Astrocyte (in vitro differentiated cells and primary cell): ENCODE measurements around the gene DCTPP1. TPM values are rescaled to one million over a fixed set of nuclear protein-coding genes. Genes with fewer than 3 reads are reported as not detected.
"Not testable (repeated sequence)": the region's sequence is repeated elsewhere in the genome, so short reads cannot be mapped to it uniquely, and the experiment has no call there.

Experiments used
- DNase-seq: peaks from one replicate; pipeline ENCODE4 v3.0.0-alpha.2; 2010; ENCODE audit warnings: low read depth
- FAIRE-seq: peaks from 2 replicates; lab custom pipeline; 2011; peaks lifted over from hg19 to GRCh38; lab: Jason Lieb, UNC
- H2AFZ ChIP-seq: 2 replicates; pipeline ENCODE4 v1.6.0; 2012; ENCODE audit warnings: low read depth, low read length, inconsistent platforms
- H3K27ac ChIP-seq: 2 replicates; pipeline ENCODE4 v1.5.1; 2011; ENCODE audit warnings: low read depth, low read length, inconsistent platforms
- H3K27me3 ChIP-seq: 2 replicates; pipeline ENCODE4 v1.6.0; 2011; ENCODE audit warnings: low read length, inconsistent platforms; ENCODE audit not compliant: insufficient read depth
- H3K36me3 ChIP-seq: 2 replicates; pipeline ENCODE4 v1.5.1; 2011; ENCODE audit warnings: low read length, inconsistent platforms; ENCODE audit not compliant: insufficient read depth
- H3K4me1 ChIP-seq: 2 replicates; pipeline ENCODE4 v1.5.1; 2011; ENCODE audit warnings: low read length, inconsistent platforms; ENCODE audit not compliant: insufficient read depth
- H3K4me2 ChIP-seq: 2 replicates; pipeline ENCODE4 v1.6.0; 2012; ENCODE audit warnings: low read length, inconsistent platforms
- H3K4me3 ChIP-seq: 2 replicates; pipeline ENCODE4 v1.5.1; 2011; ENCODE audit warnings: low read depth, mild to moderate bottlenecking, low read length, inconsistent platforms; ENCODE audit not compliant: insufficient read depth
- H3K79me2 ChIP-seq: 2 replicates; pipeline ENCODE4 v1.6.0; 2012; ENCODE audit warnings: mild to moderate bottlenecking, low read length, inconsistent platforms; ENCODE audit not compliant: insufficient read depth
- H3K9ac ChIP-seq: 2 replicates; pipeline ENCODE4 v1.6.0; 2012; ENCODE audit warnings: mild to moderate bottlenecking, low read length, inconsistent platforms
- H3K9me3 ChIP-seq: 2 replicates; pipeline ENCODE4 v1.5.1; 2012; ENCODE audit warnings: low read depth, mild to moderate bottlenecking, low read length, inconsistent platforms; ENCODE audit not compliant: insufficient read depth
- H4K20me1 ChIP-seq: 2 replicates; pipeline ENCODE4 v1.6.0; 2012; ENCODE audit warnings: low read length, inconsistent platforms; ENCODE audit not compliant: insufficient read depth
- H3K27ac Mint-ChIP-seq: one replicate; pipeline ENCODE4 v1.8.0; 2021; ENCODE audit warnings: mild to moderate bottlenecking, mixed read lengths; ENCODE audit not compliant: unreplicated experiment
- H3K27me3 Mint-ChIP-seq: one replicate; pipeline ENCODE4 v1.8.0; 2021; ENCODE audit warnings: low read depth, mixed read lengths; ENCODE audit not compliant: unreplicated experiment
- H3K36me3 Mint-ChIP-seq: one replicate; pipeline ENCODE4 v1.8.0; 2021; ENCODE audit warnings: low read depth, mixed read lengths; ENCODE audit not compliant: unreplicated experiment
- H3K4me1 Mint-ChIP-seq: one replicate; pipeline ENCODE4 v1.8.0; 2021; ENCODE audit warnings: low read depth, mixed read lengths; ENCODE audit not compliant: unreplicated experiment
- H3K4me3 Mint-ChIP-seq: one replicate; pipeline ENCODE4 v1.8.0; 2021; ENCODE audit warnings: mild to moderate bottlenecking, moderate library complexity, mixed read lengths; ENCODE audit not compliant: unreplicated experiment
- H3K9me3 Mint-ChIP-seq: one replicate; pipeline ENCODE4 v1.8.0; 2021; ENCODE audit warnings: mild to moderate bottlenecking, mixed read lengths; ENCODE audit not compliant: unreplicated experiment
- CTCF ChIP-seq: IDR thresholded peaks from 2 replicates; pipeline ENCODE4 v1.5.1; 2011; ENCODE audit warnings: low read depth, mild to moderate bottlenecking, inconsistent platforms, low read length, moderate library complexity; ENCODE audit not compliant: insufficient read depth
- EZH2 ChIP-seq: IDR thresholded peaks from 2 replicates; pipeline ENCODE4 v1.6.1; 2012; ENCODE audit warnings: mild to moderate bottlenecking, low read length, inconsistent platforms; ENCODE audit not compliant: insufficient read depth
- total RNA-seq: library from RNA; stranded (reverse); gene quantifications from 2 replicates; pipeline ENCODE4 v1.2.1, GENCODE V29; 2021

DCTPP1 gene
- total RNA-seq, 1 donor from 2014 or later, result 36.5 TPM

GRCh38 chr16:30470170-30470512, 40.3 kb upstream of the DCTPP1 start:
- H3K36me3 Mint-ChIP-seq, result no peaks in the 10 kb centered on the region
- DNase-seq (no peak), FAIRE-seq (no peak)
- H3K4me2 ChIP-seq, result no peak overlapping the region
- no peaks in the 10 kb centered on the region for H3K9me3 Mint-ChIP-seq
- H4K20me1 ChIP-seq, result no peaks in the 10 kb centered on the region
- no peaks in the 10 kb centered on the region for H3K36me3 ChIP-seq
- peaks cover 10% of the 10 kb centered on the region for H3K27me3 Mint-ChIP-seq
- no peak for TF ChIP-seq CTCF
- TF ChIP-seq EZH2, result no peak
- H3K4me1 ChIP-seq, result no peaks in the 10 kb centered on the region
- no peak overlapping the region for H3K27ac ChIP-seq
- peaks cover 21% of the 10 kb centered on the region for H3K27me3 ChIP-seq
- H3K79me2 ChIP-seq, result no peaks in the 10 kb centered on the region
- no peak overlapping the region for H3K9ac ChIP-seq
- H3K4me3 Mint-ChIP-seq, result no peak overlapping the region
- peaks cover 2% of the 10 kb centered on the region for H3K4me1 Mint-ChIP-seq
- no peak overlapping the region for H2AFZ ChIP-seq
- no peak overlapping the region for H3K4me3 ChIP-seq
- no peak overlapping the region for H3K27ac Mint-ChIP-seq
- no peaks in the 10 kb centered on the region for H3K9me3 ChIP-seq

GRCh38 chr16:30464078-30464477, 34.2 kb upstream of the DCTPP1 start:
- Histone ChIP-seq H3K27ac (no peak overlapping the region), H3K4me3 (no peak overlapping the region), H2AFZ (no peak overlapping the region), H4K20me1 (no peaks in the 10 kb centered on the region), H3K79me2 (no peaks in the 10 kb centered on the region), H3K9me3 (no peaks in the 10 kb centered on the region), H3K4me1 (no peaks in the 10 kb centered on the region), H3K4me2 (no peak overlapping the region), H3K9ac (no peak overlapping the region), H3K36me3 (no peaks in the 10 kb centered on the region), H3K27me3 (no peaks in the 10 kb centered on the region)
- TF ChIP-seq EZH2, result no peak
- no peak for TF ChIP-seq CTCF
- no peak overlapping the region for H3K27ac Mint-ChIP-seq
- H3K36me3 Mint-ChIP-seq, result no peaks in the 10 kb centered on the region
- no peaks in the 10 kb centered on the region for H3K4me1 Mint-ChIP-seq
- H3K4me3 Mint-ChIP-seq, result no peak overlapping the region
- DNase-seq, result no peak
- no peak for FAIRE-seq
- H3K9me3 Mint-ChIP-seq, result peaks cover 3% of the 10 kb centered on the region
- no peaks in the 10 kb centered on the region for H3K27me3 Mint-ChIP-seq

- not testable (repeated sequence) for H3K4me3 Mint-ChIP-seq, H3K9me3 ChIP-seq, H3K27ac Mint-ChIP-seq, H3K27me3 ChIP-seq, H3K9me3 Mint-ChIP-seq, H3K4me1 Mint-ChIP-seq, H3K4me2 ChIP-seq, H3K36me3 Mint-ChIP-seq, FAIRE-seq, H3K27ac ChIP-seq, DNase-seq, H3K27me3 Mint-ChIP-seq, H2AFZ ChIP-seq, H3K79me2 ChIP-seq, H3K4me1 ChIP-seq, H4K20me1 ChIP-seq, H3K36me3 ChIP-seq, H3K4me3 ChIP-seq, H3K9ac ChIP-seq
Observed at GRCh38 chr16:30461426-30461825, 31.6 kb upstream of the DCTPP1 start.
